Measurements from ENCODE around the gene TRIM47. TPM values are rescaled to one million over a fixed set of nuclear protein-coding genes. Genes with fewer than 3 reads are reported as not detected.

The TRIM47 gene
- total RNA-seq, 1 experiment from 2014 or later: 86.7 TPM

- no peaks in the 10 kb centered on the region for H3K27me3 ChIP-seq (ENCODE audit: insufficient read depth, low read length)
- H3K9me3 ChIP-seq (ENCODE audit: control insufficient read depth in 1 of 2, insufficient read depth in 1 of 2, low read depth in 1 of 2, low read length in 2 of 2): no peaks in the 10 kb centered on the region
- H3K27ac ChIP-seq (ENCODE audit: low read depth, low read length): no peak overlapping the region; the same call in 1 of the 2 replicates
- BruUV-seq (replicated peaks): no TSS peak
- no peak for TF ChIP-seq REST (IDR thresholded peaks at IDR 0.05; ENCODE audit: low read depth)
- no peak for TF ChIP-seq ZNF274 (IDR thresholded peaks at IDR 0.05; ENCODE audit: low read depth, low read length)
- no peak for TF ChIP-seq ZBTB33 (IDR thresholded peaks at IDR 0.05; ENCODE audit: extremely low read depth, insufficient replicate concordance, low read length)
- H4K20me1 ChIP-seq (ENCODE audit: insufficient read depth): no peaks in the 10 kb centered on the region
- H3K9me2 ChIP-seq (ENCODE audit: insufficient read depth): no peaks in the 10 kb centered on the region
- POLR2A ChIA-PET: interaction anchor here (0.7 to 1.3 kb wide), 2 partner anchors 9 to 70 kb away, joined by 3 to 6 read pairs; no protein-coding TSS in a partner anchor
- H3K79me2 ChIP-seq (ENCODE audit: insufficient read depth, low read length): peaks cover 18% of the 10 kb centered on the region; the same call in 1 of the 2 replicates
- no peak overlapping the region for H3K9ac ChIP-seq (ENCODE audit: low read length)
- H3K4me1 ChIP-seq (ENCODE audit: control insufficient read depth in 1 of 2, insufficient read depth in 2 of 2, low read length in 2 of 2): peaks cover 33 to 54% of the 10 kb centered on the region in 2 experiments
- no peak overlapping the region for H3K4me3 ChIP-seq (replicated peaks in 1 of 2; ENCODE audit: low read depth in 1 of 2, low read length in 2 of 2)
- CTCF ChIA-PET: interaction anchor here (2.9 kb wide), 1 partner anchor 12 kb away, joined by 10 read pairs; no protein-coding TSS in a partner anchor
- intact Hi-C loops (cut with micrococcal nuclease): loop anchor here (10.0 kb wide), 1 partner anchor 175 kb away; no protein-coding TSS in a partner anchor
- no peak overlapping the region for H3K4me2 ChIP-seq (ENCODE audit: low read length)
- peaks cover 25 to 27% of the 10 kb centered on the region in 2 experiments; a peak in 3 of 4 replicates for H3K36me3 ChIP-seq (ENCODE audit: control insufficient read depth in 1 of 2, insufficient read depth in 2 of 2, low read length in 2 of 2)
- DNase-seq (ENCODE audit: low read depth, low spot score) (no peak), ATAC-seq (no peak)
- H2AFZ ChIP-seq (ENCODE audit: low read depth, low read length, poor library complexity, severe bottlenecking): no peak overlapping the region
- RAD21 ChIA-PET (ENCODE audit: low non-redundant PET in 1 of 2, low total read pairs in 2 of 2, uncharacterized antibody in 2 of 2, unreplicated experiment in 2 of 2): no interaction called here
Observed at GRCh38 chr17:75849724-75850123, 28.7 kb downstream of the TRIM47 start.

Measured in HCT116 (cell line).